Progenitor cell of endocrine pancreas (in vitro differentiated cells): ENCODE data around the gene FBN1. TPM values are rescaled to one million over a fixed set of nuclear protein-coding genes. Genes with fewer than 3 reads are reported as not detected.

Source experiments
- DNase-seq: peaks from one replicate; pipeline ENCODE4 v3.0.0; 2021; ENCODE audit warnings: low spot score; ENCODE audit not compliant: unreplicated experiment
- H3K27ac Mint-ChIP-seq: 2 replicates; pipeline ENCODE4 v1.8.0; 2021; ENCODE audit warnings: mild to moderate bottlenecking, moderate library complexity, mixed read lengths
- H3K27me3 Mint-ChIP-seq: 2 replicates; pipeline ENCODE4 v1.8.0; 2021; ENCODE audit warnings: mixed read lengths
- H3K36me3 Mint-ChIP-seq: 2 replicates; pipeline ENCODE4 v1.8.0; 2022; ENCODE audit warnings: mixed read lengths; ENCODE audit not compliant: insufficient read depth
- H3K4me1 Mint-ChIP-seq: 2 replicates; pipeline ENCODE4 v1.8.0; 2021; ENCODE audit warnings: low read depth, mixed read lengths
- H3K4me3 Mint-ChIP-seq: 2 replicates; pipeline ENCODE4 v1.8.0; 2021; ENCODE audit warnings: low read depth, mild to moderate bottlenecking, moderate library complexity, mixed read lengths
- H3K9me3 Mint-ChIP-seq: 2 replicates; pipeline ENCODE4 v1.8.0; 2021; ENCODE audit warnings: low read depth, mixed read lengths
- total RNA-seq: library from RNA; stranded (reverse); gene quantifications from 2 replicates; pipeline ENCODE4 v1.2.1, GENCODE V29; 2021
- TF ChIP-seq, protein P1 (sequence below): fragments of 200-600 bp; sonication (generic); IDR thresholded peaks from one replicate; pipeline ENCODE4 v1.5.0; 2021; ENCODE audit warnings: antibody characterized with exemption, mild to moderate bottlenecking; ENCODE audit not compliant: unreplicated experiment

The FBN1 gene
- total RNA-seq, 1 donor from 2014 or later = 3.3 TPM

- Mint-ChIP-seq H3K4me3 (no peak overlapping the region), H3K27ac (no peak overlapping the region), H3K9me3 (no peaks in the 10 kb centered on the region), H3K36me3 (no peaks in the 10 kb centered on the region), H3K4me1 (no peaks in the 10 kb centered on the region), H3K27me3 (peaks cover 3% of the 10 kb centered on the region)
- TF ChIP-seq, protein P1, sequence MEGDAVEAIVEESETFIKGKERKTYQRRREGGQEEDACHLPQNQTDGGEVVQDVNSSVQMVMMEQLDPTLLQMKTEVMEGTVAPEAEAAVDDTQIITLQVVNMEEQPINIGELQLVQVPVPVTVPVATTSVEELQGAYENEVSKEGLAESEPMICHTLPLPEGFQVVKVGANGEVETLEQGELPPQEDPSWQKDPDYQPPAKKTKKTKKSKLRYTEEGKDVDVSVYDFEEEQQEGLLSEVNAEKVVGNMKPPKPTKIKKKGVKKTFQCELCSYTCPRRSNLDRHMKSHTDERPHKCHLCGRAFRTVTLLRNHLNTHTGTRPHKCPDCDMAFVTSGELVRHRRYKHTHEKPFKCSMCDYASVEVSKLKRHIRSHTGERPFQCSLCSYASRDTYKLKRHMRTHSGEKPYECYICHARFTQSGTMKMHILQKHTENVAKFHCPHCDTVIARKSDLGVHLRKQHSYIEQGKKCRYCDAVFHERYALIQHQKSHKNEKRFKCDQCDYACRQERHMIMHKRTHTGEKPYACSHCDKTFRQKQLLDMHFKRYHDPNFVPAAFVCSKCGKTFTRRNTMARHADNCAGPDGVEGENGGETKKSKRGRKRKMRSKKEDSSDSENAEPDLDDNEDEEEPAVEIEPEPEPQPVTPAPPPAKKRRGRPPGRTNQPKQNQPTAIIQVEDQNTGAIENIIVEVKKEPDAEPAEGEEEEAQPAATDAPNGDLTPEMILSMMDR = no peak
- DNase-seq = no peak
Measured at GRCh38 chr15:48664436-48664835, 18.9 kb upstream of the FBN1 start.

DNA sequence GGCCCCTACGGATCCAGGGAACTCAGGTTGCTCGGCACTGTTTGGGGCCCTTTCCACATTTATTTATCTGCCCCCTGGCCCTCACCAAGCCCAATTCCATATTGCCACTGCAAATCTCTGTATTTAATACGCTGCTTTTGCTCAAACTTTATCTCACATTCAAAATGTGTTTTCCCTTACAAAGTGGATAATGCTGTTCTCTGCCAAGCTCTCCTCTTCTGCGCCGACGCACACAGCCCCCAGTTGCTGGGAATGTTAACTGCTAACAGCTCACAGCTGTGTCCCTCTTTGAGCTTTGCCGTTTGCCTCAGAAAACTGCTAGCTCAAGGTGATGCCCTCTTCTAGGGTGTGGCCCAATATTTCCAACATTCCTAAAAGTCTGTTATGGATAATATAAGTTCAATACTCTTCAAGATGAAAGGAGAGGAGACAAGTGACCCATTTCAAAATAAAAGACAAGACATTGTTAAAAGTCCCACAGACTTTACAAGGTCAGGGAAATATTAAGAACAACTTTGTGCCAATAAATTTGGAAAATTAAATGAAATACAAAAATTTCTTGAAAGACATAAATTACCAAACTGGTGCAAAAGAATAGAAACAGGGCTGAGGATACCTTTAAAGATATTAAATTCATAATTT lies 12.6 kb upstream of the FBN1 start:
- no peaks in the 10 kb centered on the region for H3K4me1 Mint-ChIP-seq
- H3K27ac Mint-ChIP-seq = no peak overlapping the region
- H3K36me3 Mint-ChIP-seq = no peaks in the 10 kb centered on the region
- no peak for DNase-seq
- H3K27me3 Mint-ChIP-seq = peaks cover 10% of the 10 kb centered on the region
- no peaks in the 10 kb centered on the region for H3K9me3 Mint-ChIP-seq
- H3K4me3 Mint-ChIP-seq = no peak overlapping the region
- TF ChIP-seq, protein P1 = no peak

GRCh38 chr15:48654801-48655200 lies 9.3 kb upstream of the FBN1 start:
- Mint-ChIP-seq H3K9me3 (no peaks in the 10 kb centered on the region), H3K27ac (no peak overlapping the region), H3K27me3 (peaks cover 15% of the 10 kb centered on the region), H3K4me3 (no peak overlapping the region), H3K4me1 (no peaks in the 10 kb centered on the region), H3K36me3 (no peaks in the 10 kb centered on the region)
- no peak for DNase-seq
- TF ChIP-seq, protein P1 = no peak

DNA sequence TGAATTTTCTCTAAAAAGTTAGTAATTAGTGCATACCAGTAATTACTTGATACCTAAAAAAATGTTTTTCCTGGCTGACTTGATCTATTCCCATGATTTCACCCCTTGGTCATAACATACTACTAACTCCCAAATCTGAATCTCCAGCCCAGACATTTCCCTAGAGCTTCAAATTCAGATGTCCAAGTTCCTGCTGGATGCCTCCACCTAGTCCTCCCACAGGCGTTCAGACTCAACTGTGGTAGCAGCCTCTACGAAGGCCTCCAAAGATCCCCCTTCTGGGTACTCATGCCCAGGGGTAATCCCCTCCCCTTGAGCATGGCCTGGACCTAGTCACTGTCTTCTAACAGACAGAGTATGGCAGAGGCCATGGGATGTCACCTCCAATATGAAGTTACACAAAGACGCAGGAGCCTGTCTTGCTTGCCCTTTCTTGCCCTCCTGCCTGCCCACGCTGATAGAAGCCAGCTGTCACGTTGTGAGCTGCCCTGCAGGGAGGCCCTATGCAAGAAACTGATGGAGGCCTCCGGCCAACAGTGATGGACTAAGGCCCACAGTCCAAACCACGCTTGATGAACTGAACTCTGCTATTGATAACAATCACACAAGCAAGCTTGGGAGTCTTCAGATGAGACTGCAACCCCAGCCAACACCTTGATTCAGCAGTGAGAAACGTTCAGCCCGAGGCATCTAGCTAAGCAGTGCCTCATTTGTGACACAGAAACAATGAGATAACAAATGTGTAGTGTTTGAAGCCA lies 8.6 kb upstream of the FBN1 start:
- Mint-ChIP-seq H3K27me3 (peaks cover 15% of the 10 kb centered on the region), H3K9me3 (no peaks in the 10 kb centered on the region), H3K27ac (no peak overlapping the region), H3K4me1 (no peaks in the 10 kb centered on the region), H3K36me3 (no peaks in the 10 kb centered on the region), H3K4me3 (no peak overlapping the region)
- TF ChIP-seq, protein P1 = no peak
- no peak for DNase-seq

DNA sequence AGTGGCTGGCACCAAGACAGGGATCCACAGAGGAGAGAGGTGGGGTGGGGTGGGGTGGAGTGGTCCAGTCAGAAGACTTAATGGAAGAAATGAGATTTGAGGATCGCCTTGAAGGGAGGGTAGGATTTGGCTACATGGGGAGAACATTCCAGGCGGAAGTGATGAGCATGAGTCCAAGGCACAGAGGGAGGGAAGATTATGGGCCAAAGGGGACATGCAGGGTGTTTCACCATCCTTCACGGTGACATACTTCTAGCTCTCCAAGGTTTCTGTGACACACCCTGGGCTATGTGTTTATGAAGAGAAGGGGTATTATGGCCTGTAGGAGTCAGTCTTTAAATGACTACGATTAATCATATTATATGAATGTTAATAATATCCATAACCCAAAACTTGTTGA lies 7.7 kb upstream of the FBN1 start:
- Mint-ChIP-seq H3K27ac (no peak overlapping the region), H3K36me3 (no peaks in the 10 kb centered on the region), H3K9me3 (no peaks in the 10 kb centered on the region), H3K4me3 (no peak overlapping the region), H3K27me3 (peaks cover 19% of the 10 kb centered on the region), H3K4me1 (no peaks in the 10 kb centered on the region)
- no peak for DNase-seq
- TF ChIP-seq, protein P1 = no peak
